ENCODE results near the gene NMRK2. TPM values are rescaled to one million over a fixed set of nuclear protein-coding genes. Genes with fewer than 3 reads are reported as not detected.

Gene NMRK2
- total RNA-seq, 1 experiment from 2014 or later: not detected

GRCh38 chr19:3961007-3961406 lies 28.1 kb downstream of the NMRK2 start:
- intact Hi-C loops (cut with micrococcal nuclease): no loop called here
- H3K9me3 ChIP-seq (ENCODE audit: control insufficient read depth in 1 of 2, insufficient read depth in 1 of 2, low read depth in 1 of 2, low read length in 2 of 2): no peaks in the 10 kb centered on the region
- H3K36me3 ChIP-seq (ENCODE audit: control insufficient read depth in 1 of 2, insufficient read depth in 2 of 2, low read length in 2 of 2): peaks cover 6 to 23% of the 10 kb centered on the region in 2 experiments; a peak in 3 of 4 replicates
- no TSS peak for BruUV-seq (replicated peaks)
- DNase-seq (ENCODE audit: low read depth, low spot score) (no peak), ATAC-seq (no peak)
- no peaks in the 10 kb centered on the region for H3K9me2 ChIP-seq (ENCODE audit: insufficient read depth)
- peaks cover 5% of the 10 kb centered on the region; the same call in 1 of the 2 replicates for H3K79me2 ChIP-seq (ENCODE audit: insufficient read depth, low read length)
- POLR2A ChIA-PET: no interaction called here
- H3K27ac ChIP-seq (ENCODE audit: low read depth, low read length): no peak overlapping the region
- no peak overlapping the region for H3K4me2 ChIP-seq (ENCODE audit: low read length)
- no peak overlapping the region for H2AFZ ChIP-seq (ENCODE audit: low read depth, low read length, poor library complexity, severe bottlenecking)
- no peaks in the 10 kb centered on the region for H3K27me3 ChIP-seq (ENCODE audit: insufficient read depth, low read length)
- TF ChIP-seq RAD21 (IDR thresholded peaks at IDR 0.05; ENCODE audit: low read depth): no peak
- TF ChIP-seq POLR2A (IDR thresholded peaks at IDR 0.05; ENCODE audit: borderline replicate concordance, extremely low read depth, insufficient read depth, insufficient read length): no peak
- TF ChIP-seq, protein P1, sequence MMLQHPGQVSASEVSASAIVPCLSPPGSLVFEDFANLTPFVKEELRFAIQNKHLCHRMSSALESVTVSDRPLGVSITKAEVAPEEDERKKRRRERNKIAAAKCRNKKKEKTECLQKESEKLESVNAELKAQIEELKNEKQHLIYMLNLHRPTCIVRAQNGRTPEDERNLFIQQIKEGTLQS (IDR thresholded peaks at IDR 0.05): no peak
- TF ChIP-seq EZH2phosphoT487 (IDR thresholded peaks at IDR 0.05; ENCODE audit: borderline replicate concordance): no peak
- TF ChIP-seq FOSL1 (IDR thresholded peaks at IDR 0.05; ENCODE audit: low read depth): no peak
- no peak for TF ChIP-seq SRF (IDR thresholded peaks at IDR 0.05; ENCODE audit: low read depth)
- no peak for TF ChIP-seq CEBPB (IDR thresholded peaks at IDR 0.05; ENCODE audit: low read depth)
- no peak for TF ChIP-seq ZFX (IDR thresholded peaks at IDR 0.05)
- TF ChIP-seq POLR2AphosphoS5 (IDR thresholded peaks at IDR 0.05; ENCODE audit: low read depth, low read length): no peak
- TF ChIP-seq SP1 (IDR thresholded peaks at IDR 0.05; ENCODE audit: low read depth): no peak
- no peak for TF ChIP-seq EGR1 (IDR thresholded peaks at IDR 0.05; ENCODE audit: low read depth)
- no peak overlapping the region for H3K9ac ChIP-seq (ENCODE audit: low read length)
- CTCF ChIA-PET: no interaction called here
- H4K20me1 ChIP-seq (ENCODE audit: insufficient read depth): no peaks in the 10 kb centered on the region
- RAD21 ChIA-PET (ENCODE audit: low non-redundant PET in 1 of 2, low total read pairs in 2 of 2, uncharacterized antibody in 2 of 2, unreplicated experiment in 2 of 2): no interaction called here
- no peak overlapping the region for H3K4me3 ChIP-seq (replicated peaks in 1 of 2; ENCODE audit: low read depth in 1 of 2, low read length in 2 of 2)
- peaks cover 0 to 11% of the 10 kb centered on the region in 2 experiments; a peak in 1 of 4 replicates for H3K4me1 ChIP-seq (ENCODE audit: control insufficient read depth in 1 of 2, insufficient read depth in 2 of 2, low read length in 2 of 2)

GRCh38 chr19:3963458-3964255 lies 30.8 kb downstream of the NMRK2 start:
- ATAC-seq (no peak), DNase-seq (ENCODE audit: low read depth, low spot score) (no peak)
- H3K27me3 ChIP-seq (ENCODE audit: insufficient read depth, low read length): no peaks in the 10 kb centered on the region
- ChIA-PET CTCF (no interaction called here), RAD21 (ENCODE audit: low non-redundant PET in 1 of 2, low total read pairs in 2 of 2, uncharacterized antibody in 2 of 2, unreplicated experiment in 2 of 2) (no interaction called here), POLR2A (no interaction called here)
- no peak overlapping the region for H2AFZ ChIP-seq (ENCODE audit: low read depth, low read length, poor library complexity, severe bottlenecking)
- intact Hi-C loops (cut with micrococcal nuclease): no loop called here
- H3K4me1 ChIP-seq (ENCODE audit: control insufficient read depth in 1 of 2, insufficient read depth in 2 of 2, low read length in 2 of 2): peaks cover 5 to 12% of the 10 kb centered on the region in 2 experiments
- TF ChIP-seq SP1 (IDR thresholded peaks at IDR 0.05; ENCODE audit: low read depth) (no peak), ZFX (IDR thresholded peaks at IDR 0.05) (no peak), POLR2AphosphoS5 (IDR thresholded peaks at IDR 0.05; ENCODE audit: low read depth, low read length) (no peak), SIN3A (IDR thresholded peaks at IDR 0.05; ENCODE audit: low read depth) (no peak), SRF (IDR thresholded peaks at IDR 0.05; ENCODE audit: low read depth) (no peak), YY1 (IDR thresholded peaks at IDR 0.05; ENCODE audit: extremely low read depth, insufficient replicate concordance, low read depth, low read length) (no peak)
- no peaks in the 10 kb centered on the region for H3K9me3 ChIP-seq (ENCODE audit: control insufficient read depth in 1 of 2, insufficient read depth in 1 of 2, low read depth in 1 of 2, low read length in 2 of 2)
- BruUV-seq (replicated peaks): no TSS peak
- no peak overlapping the region for H3K27ac ChIP-seq (ENCODE audit: low read depth, low read length)
- H3K4me3 ChIP-seq (replicated peaks in 1 of 2; ENCODE audit: low read depth in 1 of 2, low read length in 2 of 2): no peak overlapping the region
- no peak overlapping the region for H3K9ac ChIP-seq (ENCODE audit: low read length)
- H3K4me2 ChIP-seq (ENCODE audit: low read length): no peak overlapping the region
- H3K9me2 ChIP-seq (ENCODE audit: insufficient read depth): no peaks in the 10 kb centered on the region
- peaks cover 12 to 42% of the 10 kb centered on the region in 2 experiments; a peak in 3 of 4 replicates for H3K36me3 ChIP-seq (ENCODE audit: control insufficient read depth in 1 of 2, insufficient read depth in 2 of 2, low read length in 2 of 2)
- peaks cover 31% of the 10 kb centered on the region for H3K79me2 ChIP-seq (ENCODE audit: insufficient read depth, low read length)
- H4K20me1 ChIP-seq (ENCODE audit: insufficient read depth): no peaks in the 10 kb centered on the region

Measured in HCT116 (cell line).